Spleen (tissue), 7 donors: ENCODE data around the gene EPS8L3.

Source experiments
- POLR2A ChIP-seq, 3 donors: fragments of 450-650 bp; IDR thresholded peaks; one replicate each; pipeline ENCODE4 v1.5.1; 2017; ENCODE audit warnings: antibody characterized with exemption in 3 of 3, mild to moderate bottlenecking in 1 of 3
- POLR2AphosphoS5 ChIP-seq, 3 donors: sonication (generic); formaldehyde crosslinking; IDR thresholded peaks; one replicate each; pipeline ENCODE4 v1.5.1; 2017; ENCODE audit warnings: antibody characterized with exemption in 3 of 3
- TF ChIP-seq, protein P1 (sequence below), 11 experiments: fragments of 200-600 bp in 7 of 11; fragments of 450-650 bp in 4 of 11; sonication (generic) in 4 of 11; IDR thresholded peaks in 8 of 11; conservative IDR thresholded peaks in 3 of 11; 1 replicate in 7 of 11; 2 replicates in 4 of 11; pipeline versions ENCODE4 v1.4.0 to v1.8.0; 2016 to 2021; ENCODE audit warnings: antibody characterized with exemption in 11 of 11, inconsistent platforms in 4 of 11, mild to moderate bottlenecking in 1 of 11
- donor health status: DM: no; HTN: no; CAD: no; lungs with moderate emphysema.
- donor health status: DM: no; HTN: no; CAD: no.
- donor health status: DM: no; HTN: no; CAD: no.

DNA sequence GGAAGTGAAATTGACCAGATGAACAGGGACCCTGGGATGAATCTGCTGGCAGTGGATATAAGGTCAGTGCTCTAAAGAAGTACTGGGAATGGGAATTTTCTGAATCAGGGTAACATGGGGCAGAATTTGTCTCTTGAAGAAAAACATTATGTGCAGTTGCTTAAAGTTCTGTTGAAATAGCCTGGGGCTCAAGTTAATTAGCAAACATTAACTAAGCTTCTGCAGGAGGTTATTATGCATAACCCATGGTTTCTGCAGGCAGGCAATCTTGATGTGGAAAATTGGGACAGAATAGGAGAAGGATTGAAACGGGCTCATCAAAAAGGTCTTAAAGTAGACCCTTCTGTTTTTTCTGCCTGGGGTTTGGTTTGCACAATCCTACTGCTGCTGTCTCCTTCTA lies 37.7 kb downstream of the EPS8L3 start:
- TF ChIP-seq, protein P1, sequence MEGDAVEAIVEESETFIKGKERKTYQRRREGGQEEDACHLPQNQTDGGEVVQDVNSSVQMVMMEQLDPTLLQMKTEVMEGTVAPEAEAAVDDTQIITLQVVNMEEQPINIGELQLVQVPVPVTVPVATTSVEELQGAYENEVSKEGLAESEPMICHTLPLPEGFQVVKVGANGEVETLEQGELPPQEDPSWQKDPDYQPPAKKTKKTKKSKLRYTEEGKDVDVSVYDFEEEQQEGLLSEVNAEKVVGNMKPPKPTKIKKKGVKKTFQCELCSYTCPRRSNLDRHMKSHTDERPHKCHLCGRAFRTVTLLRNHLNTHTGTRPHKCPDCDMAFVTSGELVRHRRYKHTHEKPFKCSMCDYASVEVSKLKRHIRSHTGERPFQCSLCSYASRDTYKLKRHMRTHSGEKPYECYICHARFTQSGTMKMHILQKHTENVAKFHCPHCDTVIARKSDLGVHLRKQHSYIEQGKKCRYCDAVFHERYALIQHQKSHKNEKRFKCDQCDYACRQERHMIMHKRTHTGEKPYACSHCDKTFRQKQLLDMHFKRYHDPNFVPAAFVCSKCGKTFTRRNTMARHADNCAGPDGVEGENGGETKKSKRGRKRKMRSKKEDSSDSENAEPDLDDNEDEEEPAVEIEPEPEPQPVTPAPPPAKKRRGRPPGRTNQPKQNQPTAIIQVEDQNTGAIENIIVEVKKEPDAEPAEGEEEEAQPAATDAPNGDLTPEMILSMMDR (IDR thresholded peaks at IDR 0.05 in 8 of 11, conservative IDR thresholded peaks at IDR 0.05 in 3 of 11): no peak
- TF ChIP-seq POLR2A (IDR thresholded peaks at IDR 0.05) (no peak), POLR2AphosphoS5 (IDR thresholded peaks at IDR 0.05) (no peak)
